ENCODE data around the gene C16orf46. TPM values are rescaled to one million over a fixed set of nuclear protein-coding genes. Genes with fewer than 3 reads are reported as not detected.
A peak's percentile ranks its signal among the peaks of the same experiment; 100 is the strongest.

Gene C16orf46
- total and polyA plus RNA-seq, 12 donors, result 0.17 to 6.0 (median 0.59) TPM; not detected in 3

DNA sequence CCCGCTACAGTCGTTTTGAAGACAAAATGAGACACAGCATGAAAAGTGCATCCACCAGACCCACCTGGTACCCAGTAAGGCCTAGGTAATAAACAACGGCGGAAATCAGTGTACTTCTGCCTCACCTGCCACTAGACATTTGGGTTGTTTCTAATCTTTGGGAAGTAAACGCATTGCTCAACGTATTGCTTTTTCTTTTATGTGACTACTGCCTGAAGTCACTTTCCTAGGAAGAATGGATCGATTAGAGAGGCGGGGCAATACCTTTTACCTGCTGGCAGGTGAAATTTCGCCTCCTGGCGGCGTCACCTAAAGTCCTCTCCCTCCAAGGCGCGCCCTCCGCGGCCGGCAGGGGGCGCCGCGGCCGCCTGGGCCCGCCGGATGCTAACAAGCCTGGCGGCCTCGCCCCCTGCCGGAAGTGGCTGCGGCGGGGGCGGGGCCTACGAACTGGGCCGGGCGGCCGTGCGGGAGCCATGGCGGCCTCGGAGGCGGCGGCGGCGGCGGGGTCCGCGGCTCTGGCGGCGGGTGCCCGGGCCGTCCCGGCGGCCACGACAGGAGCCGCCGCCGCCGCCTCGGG is 41.6 kb downstream of the C16orf46 start, which contains the start of gene ATMIN:
ATMIN (plus strand) TSS at position 445 of the 577 bp plus-strand sequence; CDS start at position 474, 29 bp downstream.
- DNase-seq, result peak; percentile 78 to 90 (median 86)
- TF ChIP-seq, protein P1, sequence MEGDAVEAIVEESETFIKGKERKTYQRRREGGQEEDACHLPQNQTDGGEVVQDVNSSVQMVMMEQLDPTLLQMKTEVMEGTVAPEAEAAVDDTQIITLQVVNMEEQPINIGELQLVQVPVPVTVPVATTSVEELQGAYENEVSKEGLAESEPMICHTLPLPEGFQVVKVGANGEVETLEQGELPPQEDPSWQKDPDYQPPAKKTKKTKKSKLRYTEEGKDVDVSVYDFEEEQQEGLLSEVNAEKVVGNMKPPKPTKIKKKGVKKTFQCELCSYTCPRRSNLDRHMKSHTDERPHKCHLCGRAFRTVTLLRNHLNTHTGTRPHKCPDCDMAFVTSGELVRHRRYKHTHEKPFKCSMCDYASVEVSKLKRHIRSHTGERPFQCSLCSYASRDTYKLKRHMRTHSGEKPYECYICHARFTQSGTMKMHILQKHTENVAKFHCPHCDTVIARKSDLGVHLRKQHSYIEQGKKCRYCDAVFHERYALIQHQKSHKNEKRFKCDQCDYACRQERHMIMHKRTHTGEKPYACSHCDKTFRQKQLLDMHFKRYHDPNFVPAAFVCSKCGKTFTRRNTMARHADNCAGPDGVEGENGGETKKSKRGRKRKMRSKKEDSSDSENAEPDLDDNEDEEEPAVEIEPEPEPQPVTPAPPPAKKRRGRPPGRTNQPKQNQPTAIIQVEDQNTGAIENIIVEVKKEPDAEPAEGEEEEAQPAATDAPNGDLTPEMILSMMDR (IDR thresholded peaks at IDR 0.05), result peak; percentile 69 to 98 (median 94)
- TF ChIP-seq POLR2A (IDR thresholded peaks at IDR 0.05), result peak in 1 of 2 donors; percentile 28
- Histone ChIP-seq H3K36me3 (replicated peaks in 1 of 2) (no peaks in the 10 kb centered on the region), H3K27me3 (no peaks in the 10 kb centered on the region), H3K27ac (peak within 1 kb of the TSS in 3 of 5 donors; percentile 68 to 94 (median 78)), H3K4me3 (peak within 1 kb of the TSS in 3 of 4 donors; percentile 19 to 98 (median 43)), H3K4me1 (replicated peaks in 1 of 2) (peaks cover 9 to 20% of the 10 kb centered on the region in 2 donors), H3K9me3 (replicated peaks in 1 of 3) (no peaks in the 10 kb centered on the region)
- WGBS, 4 donors, result 5 to 42% (median 15%) methylated on average over 6 to 54 of the region's 54 CpGs
- intact Hi-C loops (cut with DNase I), result loop anchor here (5.0 to 10.0 kb wide), 2 partner anchors 59 to 702 kb away; partner anchors contain the start of gene GCSH (in 1 of the 2)

DNA sequence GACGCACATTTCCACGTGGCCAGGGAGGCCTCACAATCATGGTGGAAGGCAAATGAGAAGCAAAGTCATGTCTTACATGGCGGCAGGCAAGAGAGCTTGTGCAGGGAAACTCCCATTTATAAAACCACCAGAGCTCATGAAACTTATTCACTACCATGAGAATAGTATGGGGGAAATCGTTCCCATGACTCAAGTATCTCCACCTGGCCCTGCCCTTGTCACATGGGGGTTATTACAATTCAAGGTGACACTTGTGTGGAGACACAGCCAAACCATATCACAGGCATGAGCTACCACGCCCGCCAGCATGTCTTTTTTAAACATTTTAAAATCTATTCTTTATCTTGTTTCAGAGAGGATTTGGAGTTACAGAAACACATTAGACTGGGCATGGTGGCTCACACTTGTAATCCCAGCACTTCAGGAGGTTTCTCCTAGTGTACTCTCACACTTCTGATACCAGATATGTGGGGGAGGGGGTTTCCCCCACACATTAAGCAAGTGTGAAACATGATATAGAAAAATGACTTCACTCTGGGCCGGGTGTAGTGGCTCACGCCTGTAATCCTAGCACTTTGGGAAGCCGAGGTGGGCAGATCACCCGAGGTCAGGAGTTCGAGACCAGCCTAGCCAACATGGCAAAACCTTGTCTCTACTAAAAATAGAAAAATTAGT is 47.0 kb downstream of the C16orf46 start:
- TF ChIP-seq, protein P1 (IDR thresholded peaks at IDR 0.05), result no peak
- TF ChIP-seq POLR2A (IDR thresholded peaks at IDR 0.05), result no peak
- no peak overlapping the region for H3K4me3 ChIP-seq
- no peak overlapping the region for H3K27ac ChIP-seq
- WGBS, 4 donors, result 86 to 98% (median 93%) methylated on average over 11 of the region's 11 CpGs
- intact Hi-C loops (cut with DNase I), result loop anchor here in 1 of 2 donors (10.0 kb wide), 1 partner anchor 65 kb away; the partner anchor contains the start of gene GCSH
- no peaks in the 10 kb centered on the region for H3K9me3 ChIP-seq (replicated peaks in 1 of 3)
- H3K4me1 ChIP-seq (replicated peaks in 1 of 2), result no peaks in the 10 kb centered on the region
- no peak for DNase-seq
- no peaks in the 10 kb centered on the region for H3K27me3 ChIP-seq
- no peaks in the 10 kb centered on the region for H3K36me3 ChIP-seq (replicated peaks in 1 of 2)

DNA sequence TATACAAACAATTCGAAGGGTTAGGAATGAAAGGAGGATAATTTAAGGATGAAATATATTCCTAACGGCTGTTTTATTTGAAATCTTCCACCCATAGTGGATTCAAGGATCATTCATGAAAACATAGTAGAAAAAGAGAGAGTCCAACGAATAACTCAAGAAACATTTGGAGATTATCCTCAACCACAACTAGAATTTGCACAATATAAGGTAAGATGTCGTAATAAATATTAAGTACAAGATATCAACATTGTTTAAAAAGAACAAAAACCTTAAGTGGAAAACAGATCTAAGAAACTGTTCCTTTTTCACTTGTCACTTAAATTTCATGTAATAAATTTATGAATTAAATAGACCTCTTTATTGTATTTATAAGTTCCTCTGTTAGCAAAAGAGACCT is 50.6 kb downstream of the C16orf46 start:
- no peak overlapping the region for H3K4me3 ChIP-seq
- TF ChIP-seq, protein P1 (IDR thresholded peaks at IDR 0.05), result no peak
- no peak for TF ChIP-seq POLR2A (IDR thresholded peaks at IDR 0.05)
- H3K9me3 ChIP-seq (replicated peaks in 1 of 3), result no peaks in the 10 kb centered on the region
- no peak for DNase-seq
- no peaks in the 10 kb centered on the region for H3K4me1 ChIP-seq (replicated peaks in 1 of 2)
- no peak overlapping the region for H3K27ac ChIP-seq
- H3K36me3 ChIP-seq (replicated peaks in 1 of 2), result no peaks in the 10 kb centered on the region
- intact Hi-C loops (cut with DNase I), result no loop called here
- 90 to 92% (median 91%) methylated on average over 4 of the region's 4 CpGs for WGBS, 4 donors
- no peaks in the 10 kb centered on the region for H3K27me3 ChIP-seq

DNA sequence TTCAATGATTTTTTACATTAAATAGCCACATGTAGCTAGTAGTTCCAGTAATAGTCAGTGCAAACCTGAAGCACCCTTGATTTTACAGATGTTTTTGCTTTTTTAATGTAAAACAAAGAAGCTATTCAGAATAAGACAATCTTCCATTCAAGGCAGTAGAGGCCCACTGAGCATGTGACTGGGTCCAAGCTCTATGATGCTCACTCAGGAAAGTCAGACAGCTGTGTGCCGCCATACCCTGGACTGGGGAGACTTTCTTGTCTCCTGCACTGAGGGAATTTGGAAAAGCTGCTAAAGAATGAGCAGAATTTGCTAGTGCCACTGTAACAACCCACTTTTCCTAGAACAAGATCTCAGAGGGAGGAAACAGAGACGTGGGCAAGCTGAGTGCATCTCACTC is 58.5 kb downstream of the C16orf46 start:
- 92 to 100% (median 99%) methylated on average over 2 of the region's 2 CpGs for WGBS, 4 donors
- intact Hi-C loops (cut with DNase I), result no loop called here
- no peak for DNase-seq
- Histone ChIP-seq H3K4me3 (no peak overlapping the region), H3K27me3 (no peaks in the 10 kb centered on the region), H3K27ac (no peak overlapping the region), H3K9me3 (replicated peaks in 1 of 3) (no peaks in the 10 kb centered on the region), H3K4me1 (replicated peaks in 1 of 2) (no peaks in the 10 kb centered on the region), H3K36me3 (replicated peaks in 1 of 2) (no peaks in the 10 kb centered on the region)
- TF ChIP-seq, protein P1 (IDR thresholded peaks at IDR 0.05), result no peak
- no peak for TF ChIP-seq POLR2A (IDR thresholded peaks at IDR 0.05)
